LNCaP clone FGC (cell line): Measurements from ENCODE around the gene CHD3.
A peak's percentile ranks its signal among the peaks of the same experiment; 100 is the strongest.

Experiments used
- DNase-seq: peaks from one replicate; pipeline ENCODE4 v3.0.0-alpha.2; 2011; ENCODE audit warnings: low read depth
- H3K4me3 ChIP-seq: 2 replicates; pipeline ENCODE4 v1.5.1; 2011; ENCODE audit warnings: mild to moderate bottlenecking, low read depth, low read length, control low read depth
- TF ChIP-seq, protein P1 (sequence below): IDR thresholded peaks from 2 replicates; pipeline ENCODE4 v1.5.1; 2012; ENCODE audit warnings: mild to moderate bottlenecking; ENCODE audit not compliant: control insufficient read depth, insufficient read depth; ENCODE audit errors: extremely low read depth

Gene CHD3

DNA sequence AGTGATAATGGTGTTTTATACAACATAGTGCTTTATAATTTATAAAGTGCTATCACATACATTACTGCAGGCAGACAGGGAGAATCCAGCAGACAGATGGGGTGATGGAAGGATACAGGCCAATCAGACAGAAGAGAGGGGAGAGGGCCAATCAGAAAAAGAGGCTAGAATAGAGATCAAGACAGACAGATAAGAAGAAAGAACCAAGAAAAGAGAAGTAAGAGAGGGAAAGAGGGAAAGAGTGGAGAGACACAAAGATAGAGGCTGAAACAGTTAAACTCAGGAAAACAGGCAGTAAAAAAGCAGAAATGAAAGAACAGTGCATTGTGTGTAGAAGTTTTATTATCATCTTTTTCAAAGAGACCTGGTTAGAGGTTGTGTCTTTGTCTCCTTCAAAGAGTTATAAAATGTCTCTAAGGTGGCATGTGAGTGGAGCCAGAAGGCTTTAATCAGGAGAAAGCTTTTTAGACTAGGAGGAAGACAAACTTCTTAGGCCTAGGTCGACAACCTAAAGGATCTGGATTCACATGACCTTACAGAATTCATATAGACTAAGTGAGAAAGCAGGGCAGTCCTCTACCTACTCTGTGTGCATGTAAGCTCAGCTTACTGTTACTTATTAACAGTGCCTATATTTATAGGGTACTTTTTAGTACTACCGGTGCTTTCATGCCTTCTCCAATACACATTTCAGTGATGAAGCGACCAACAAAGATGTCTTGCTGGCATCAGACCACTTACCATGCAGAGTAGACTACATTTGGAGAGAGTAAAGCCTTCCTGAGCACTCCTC is 8.3 kb upstream of the CHD3 start:
- no peak for DNase-seq
- TF ChIP-seq, protein P1, sequence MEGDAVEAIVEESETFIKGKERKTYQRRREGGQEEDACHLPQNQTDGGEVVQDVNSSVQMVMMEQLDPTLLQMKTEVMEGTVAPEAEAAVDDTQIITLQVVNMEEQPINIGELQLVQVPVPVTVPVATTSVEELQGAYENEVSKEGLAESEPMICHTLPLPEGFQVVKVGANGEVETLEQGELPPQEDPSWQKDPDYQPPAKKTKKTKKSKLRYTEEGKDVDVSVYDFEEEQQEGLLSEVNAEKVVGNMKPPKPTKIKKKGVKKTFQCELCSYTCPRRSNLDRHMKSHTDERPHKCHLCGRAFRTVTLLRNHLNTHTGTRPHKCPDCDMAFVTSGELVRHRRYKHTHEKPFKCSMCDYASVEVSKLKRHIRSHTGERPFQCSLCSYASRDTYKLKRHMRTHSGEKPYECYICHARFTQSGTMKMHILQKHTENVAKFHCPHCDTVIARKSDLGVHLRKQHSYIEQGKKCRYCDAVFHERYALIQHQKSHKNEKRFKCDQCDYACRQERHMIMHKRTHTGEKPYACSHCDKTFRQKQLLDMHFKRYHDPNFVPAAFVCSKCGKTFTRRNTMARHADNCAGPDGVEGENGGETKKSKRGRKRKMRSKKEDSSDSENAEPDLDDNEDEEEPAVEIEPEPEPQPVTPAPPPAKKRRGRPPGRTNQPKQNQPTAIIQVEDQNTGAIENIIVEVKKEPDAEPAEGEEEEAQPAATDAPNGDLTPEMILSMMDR = no peak
- H3K4me3 ChIP-seq = no peak overlapping the region

DNA sequence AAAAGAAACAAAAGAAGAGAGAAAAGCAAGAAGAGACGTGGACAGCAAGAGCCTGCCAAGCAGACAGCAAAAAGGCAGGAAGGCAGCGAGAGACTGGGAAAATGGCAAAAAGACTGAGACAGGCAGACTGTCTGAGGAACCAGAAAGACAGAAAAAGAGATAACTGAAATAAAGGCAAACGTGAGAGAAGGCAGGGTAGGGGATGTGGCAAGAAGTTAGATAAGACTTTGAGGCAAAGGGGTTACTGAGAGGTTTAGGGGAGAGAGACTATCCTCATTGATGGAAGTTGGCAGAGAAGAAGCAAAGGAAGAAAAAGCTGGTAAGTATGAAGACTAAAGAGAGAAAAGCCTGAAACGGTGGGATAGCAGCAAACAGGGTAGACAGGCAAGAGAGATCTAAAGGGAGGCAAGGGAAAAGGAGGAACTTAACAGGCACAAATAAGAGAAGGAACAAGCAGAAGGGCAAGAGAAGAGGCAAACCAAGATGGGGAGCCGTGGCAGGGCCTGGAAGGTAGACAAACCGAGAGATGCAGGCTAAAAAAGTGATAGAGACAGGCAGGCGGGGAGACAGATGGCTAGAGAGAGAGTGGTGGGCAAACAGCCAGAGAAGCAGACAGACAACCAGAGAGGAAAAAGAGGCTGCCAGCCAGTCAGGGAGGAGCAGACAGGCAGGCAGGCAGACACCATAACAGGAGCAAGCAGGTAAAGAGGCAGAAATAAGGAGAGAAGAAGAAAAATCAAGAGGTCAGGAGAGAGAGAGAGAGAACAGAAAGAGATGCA is 7.1 kb upstream of the CHD3 start:
- TF ChIP-seq, protein P1 = no peak
- no peak for DNase-seq
- H3K4me3 ChIP-seq = no peak overlapping the region

DNA sequence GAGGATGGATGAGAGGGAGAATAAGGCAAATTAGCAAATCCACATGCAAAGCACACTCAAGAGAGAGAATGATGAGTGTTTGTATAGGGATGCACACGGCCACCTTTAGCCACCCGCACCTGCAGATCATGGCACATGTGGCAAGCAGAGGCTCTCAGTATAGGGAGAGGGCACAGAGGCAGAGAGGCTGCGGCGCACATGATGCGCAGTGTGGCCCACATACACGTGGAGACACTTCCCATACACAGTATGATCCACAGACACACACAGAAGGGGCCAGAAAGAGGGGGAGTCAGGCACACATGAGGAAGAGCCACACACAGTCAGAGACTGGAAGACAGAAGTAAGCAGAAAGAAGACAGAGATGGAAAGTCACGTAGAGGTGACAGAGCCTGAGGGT is 6.5 kb upstream of the CHD3 start:
- no peak for DNase-seq
- H3K4me3 ChIP-seq = no peak overlapping the region
- TF ChIP-seq, protein P1 = no peak

DNA sequence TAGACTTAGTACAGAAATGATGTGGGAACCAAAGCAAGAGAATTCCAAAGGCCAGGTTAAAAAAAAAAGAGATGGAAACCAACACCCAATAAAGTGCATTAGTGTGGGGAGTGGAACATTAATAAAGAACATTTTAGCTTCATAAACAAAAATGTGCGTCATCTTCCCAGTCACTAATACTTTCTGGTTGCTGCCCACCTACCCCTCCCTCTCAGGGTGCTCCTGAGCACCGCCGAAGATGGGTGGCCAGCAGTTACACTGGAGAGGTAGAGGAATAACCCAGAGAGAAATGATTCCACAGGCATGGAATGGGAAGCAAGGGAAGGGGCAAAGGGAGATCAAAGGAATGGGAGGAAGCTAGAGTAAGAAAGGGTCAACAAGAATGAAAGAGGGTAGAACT is 6.0 kb upstream of the CHD3 start:
- TF ChIP-seq, protein P1 = no peak
- no peak for DNase-seq
- no peak overlapping the region for H3K4me3 ChIP-seq

DNA sequence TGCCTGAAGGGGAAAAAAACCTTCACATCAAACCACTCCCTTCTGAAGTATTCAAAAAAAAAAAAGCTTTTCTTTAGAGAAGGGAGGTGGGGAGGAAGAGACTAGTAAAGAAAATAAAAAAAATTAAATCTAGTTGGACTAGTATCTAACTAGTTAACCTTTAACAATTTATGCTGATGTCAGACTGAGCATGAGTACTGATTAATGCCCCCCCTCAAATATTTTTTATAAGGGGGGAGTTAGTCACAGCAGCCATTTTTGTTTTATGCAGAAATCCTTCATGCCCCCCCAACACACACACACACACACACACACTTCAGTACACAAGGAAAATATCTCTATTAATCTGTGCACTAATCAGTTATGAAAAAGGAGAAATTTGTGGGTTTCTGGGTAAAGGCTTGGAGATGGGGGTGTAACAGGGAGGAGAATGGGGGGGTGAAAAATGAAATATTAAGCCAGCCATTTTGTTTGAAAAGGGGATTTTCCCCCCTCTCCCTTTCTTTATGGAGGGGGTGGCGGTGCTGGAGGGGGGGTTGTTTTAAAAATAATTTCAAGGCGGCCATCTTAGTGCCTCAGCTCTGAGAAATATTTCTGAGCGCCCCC is 4.7 kb upstream of the CHD3 start:
- peak overlapping the region; percentile 50 for H3K4me3 ChIP-seq
- TF ChIP-seq, protein P1 = no peak
- DNase-seq = no peak

DNA sequence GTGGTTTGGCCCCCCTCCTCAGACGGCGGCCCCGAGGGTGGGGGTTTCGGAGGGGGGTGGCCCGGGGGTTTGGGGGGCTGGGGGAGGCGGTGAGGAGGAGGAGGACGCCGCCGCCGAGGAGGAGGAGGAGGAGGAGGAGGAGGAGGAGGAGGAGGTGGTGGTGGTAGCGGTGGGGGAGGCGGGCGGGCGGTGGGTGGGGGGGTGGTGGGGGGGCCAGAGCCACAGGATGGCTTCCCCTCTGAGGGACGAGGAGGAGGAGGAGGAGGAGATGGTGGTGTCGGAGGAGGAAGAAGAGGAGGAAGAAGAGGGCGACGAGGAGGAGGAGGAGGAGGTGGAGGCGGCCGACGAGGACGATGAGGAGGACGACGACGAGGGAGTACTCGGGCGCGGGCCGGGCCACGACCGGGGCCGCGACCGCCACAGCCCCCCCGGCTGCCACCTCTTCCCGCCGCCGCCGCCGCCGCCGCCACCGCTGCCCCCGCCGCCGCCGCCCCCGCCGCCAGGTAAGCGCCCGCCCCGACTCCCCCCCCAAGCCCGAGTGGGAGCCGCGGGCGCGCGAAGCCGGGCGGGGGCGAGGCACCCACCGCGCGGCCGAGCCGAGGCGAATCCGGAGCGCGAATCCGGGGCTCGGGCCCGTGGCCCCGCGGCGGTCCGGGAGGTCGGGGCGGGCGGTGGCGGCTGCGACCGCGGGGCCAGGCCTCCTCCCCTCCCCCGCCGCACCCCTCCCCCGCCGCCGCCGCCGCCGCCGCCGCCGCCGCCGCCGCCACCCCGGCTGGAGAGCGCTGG is 3.8 kb upstream of the CHD3 start:
- TF ChIP-seq, protein P1 = no peak
- H3K4me3 ChIP-seq = peak overlapping the region; percentile 77
- no peak for DNase-seq
